BLaER1 treated with 17β-estradiol and CSF1 and Interleukin-3, amounts not matched to agents 10 nM and 100 nM (cell line): ENCODE measurements around the gene ARHGDIB.
A peak's percentile ranks its signal among the peaks of the same experiment; 100 is the strongest.

Experiments
- H3K27ac ChIP-seq, 11 experiments: shearing (Covaris generic); formaldehyde crosslinking; 2 replicates each; pipeline ENCODE4 v1.8.1; 2022
- H3K27me3 ChIP-seq, 11 experiments: shearing (Covaris generic); formaldehyde crosslinking; 2 replicates each; pipeline ENCODE4 v1.8.1; 2022
- H3K36me3 ChIP-seq, 11 experiments: shearing (Covaris generic); formaldehyde crosslinking; 2 replicates each; pipeline ENCODE4 v1.8.1; 2022
- H3K4me1 ChIP-seq, 10 experiments: shearing (Covaris generic); formaldehyde crosslinking; 2 replicates each; pipeline ENCODE4 v1.8.1; 2022
- H3K4me2 ChIP-seq, 11 experiments: shearing (Covaris generic); formaldehyde crosslinking; 2 replicates each; pipeline ENCODE4 v1.8.1; 2022
- H3K4me3 ChIP-seq, 10 experiments: shearing (Covaris generic); formaldehyde crosslinking; 2 replicates each; pipeline ENCODE4 v1.8.1; 2022
- H3K9ac ChIP-seq, 11 experiments: shearing (Covaris generic); formaldehyde crosslinking; 2 replicates each; pipeline ENCODE4 v1.8.1; 2022
- H3K9me3 ChIP-seq, 11 experiments: shearing (Covaris generic); formaldehyde crosslinking; replicated peaks in 1 of 11; 2 replicates each; pipeline ENCODE4 v1.8.1; 2022
- H4K20me1 ChIP-seq, 11 experiments: shearing (Covaris generic); formaldehyde crosslinking; 2 replicates each; pipeline ENCODE4 v1.8.1; 2022
- Cebpa-rat ChIP-seq, 11 experiments: shearing (Covaris generic); IDR thresholded peaks; 2 replicates each; pipeline ENCODE4 v1.8.1; 2022

The ARHGDIB gene

GRCh38 chr12:14928931-14929330 is 32.5 kb downstream of the ARHGDIB start:
- Histone ChIP-seq H3K4me3 (no peak overlapping the region), H3K4me1 (peaks cover 0 to 10% (median 0%) of the 10 kb centered on the region in 10 experiments; a peak in 7 of 20 replicates), H3K27ac (no peak overlapping the region), H3K27me3 (no peaks in the 10 kb centered on the region), H3K36me3 (peaks cover 20 to 67% (median 44%) of the 10 kb centered on the region in 11 experiments), H4K20me1 (no peaks in the 10 kb centered on the region), H3K9ac (no peak overlapping the region), H3K4me2 (no peak overlapping the region), H3K9me3 (no peaks in the 10 kb centered on the region)
- TF ChIP-seq Cebpa-rat (IDR thresholded peaks at IDR 0.05): no peak

GRCh38 chr12:14927267-14927666 is 34.1 kb downstream of the ARHGDIB start:
- TF ChIP-seq Cebpa-rat (IDR thresholded peaks at IDR 0.05): no peak
- H3K4me2 ChIP-seq: no peak overlapping the region
- H3K27me3 ChIP-seq: no peaks in the 10 kb centered on the region
- H3K27ac ChIP-seq: no peak overlapping the region
- peaks cover 9 to 57% (median 27%) of the 10 kb centered on the region in 11 experiments; a peak in 21 of 22 replicates for H3K36me3 ChIP-seq
- H3K4me1 ChIP-seq: peaks cover 0 to 10% (median 0%) of the 10 kb centered on the region in 10 experiments; a peak in 7 of 20 replicates
- H3K9ac ChIP-seq: no peak overlapping the region
- no peaks in the 10 kb centered on the region for H4K20me1 ChIP-seq
- no peak overlapping the region for H3K4me3 ChIP-seq
- peaks cover 0 to 6% (median 1%) of the 10 kb centered on the region in 11 experiments; a peak in 1 of 22 replicates for H3K9me3 ChIP-seq

- no peak overlapping the region for H3K4me2 ChIP-seq
- peaks cover 0 to 6% (median 3%) of the 10 kb centered on the region in 11 experiments; a peak in 1 of 22 replicates for H3K9me3 ChIP-seq
- H3K4me1 ChIP-seq: peaks cover 0 to 9% (median 6%) of the 10 kb centered on the region in 10 experiments; a peak in 8 of 20 replicates
- no peak for TF ChIP-seq Cebpa-rat (IDR thresholded peaks at IDR 0.05)
- no peak overlapping the region for H3K4me3 ChIP-seq
- no peak overlapping the region for H3K9ac ChIP-seq
- no peaks in the 10 kb centered on the region for H3K27me3 ChIP-seq
- peaks cover 19 to 51% (median 30%) of the 10 kb centered on the region in 11 experiments for H3K36me3 ChIP-seq
- H4K20me1 ChIP-seq: no peaks in the 10 kb centered on the region
- H3K27ac ChIP-seq: no peak overlapping the region
These were observed 36.9 kb downstream of the ARHGDIB start for GRCh38 chr12:14924541-14924940.

GRCh38 chr12:14923944-14924343 is 37.5 kb downstream of the ARHGDIB start:
- no peaks in the 10 kb centered on the region for H3K27me3 ChIP-seq
- H4K20me1 ChIP-seq: no peaks in the 10 kb centered on the region
- H3K9me3 ChIP-seq: peaks cover 0 to 6% (median 3%) of the 10 kb centered on the region in 11 experiments; a peak in 1 of 22 replicates
- H3K27ac ChIP-seq: no peak overlapping the region
- no peak for TF ChIP-seq Cebpa-rat (IDR thresholded peaks at IDR 0.05)
- H3K4me2 ChIP-seq: no peak overlapping the region
- peaks cover 25 to 51% (median 31%) of the 10 kb centered on the region in 11 experiments for H3K36me3 ChIP-seq
- H3K4me1 ChIP-seq: peaks cover 0 to 9% (median 6%) of the 10 kb centered on the region in 10 experiments; a peak in 8 of 20 replicates
- H3K4me3 ChIP-seq: no peak overlapping the region
- H3K9ac ChIP-seq: no peak overlapping the region

GRCh38 chr12:14921218-14921617 is 40.2 kb downstream of the ARHGDIB start:
- Histone ChIP-seq H3K9me3 (peaks cover 0 to 6% (median 4%) of the 10 kb centered on the region in 11 experiments; a peak in 2 of 22 replicates), H3K36me3 (peaks cover 48 to 60% (median 51%) of the 10 kb centered on the region in 11 experiments), H3K27ac (no peak overlapping the region), H3K9ac (no peak overlapping the region), H3K4me1 (peaks cover 0 to 9% (median 6%) of the 10 kb centered on the region in 10 experiments; a peak in 8 of 20 replicates), H3K4me2 (peak overlapping the region in 5 of 11 experiments; percentile 6 to 28 (median 16); a peak in 6 of 22 replicates), H3K27me3 (no peaks in the 10 kb centered on the region), H3K4me3 (no peak overlapping the region), H4K20me1 (no peaks in the 10 kb centered on the region)
- TF ChIP-seq Cebpa-rat (IDR thresholded peaks at IDR 0.05): no peak

DNA sequence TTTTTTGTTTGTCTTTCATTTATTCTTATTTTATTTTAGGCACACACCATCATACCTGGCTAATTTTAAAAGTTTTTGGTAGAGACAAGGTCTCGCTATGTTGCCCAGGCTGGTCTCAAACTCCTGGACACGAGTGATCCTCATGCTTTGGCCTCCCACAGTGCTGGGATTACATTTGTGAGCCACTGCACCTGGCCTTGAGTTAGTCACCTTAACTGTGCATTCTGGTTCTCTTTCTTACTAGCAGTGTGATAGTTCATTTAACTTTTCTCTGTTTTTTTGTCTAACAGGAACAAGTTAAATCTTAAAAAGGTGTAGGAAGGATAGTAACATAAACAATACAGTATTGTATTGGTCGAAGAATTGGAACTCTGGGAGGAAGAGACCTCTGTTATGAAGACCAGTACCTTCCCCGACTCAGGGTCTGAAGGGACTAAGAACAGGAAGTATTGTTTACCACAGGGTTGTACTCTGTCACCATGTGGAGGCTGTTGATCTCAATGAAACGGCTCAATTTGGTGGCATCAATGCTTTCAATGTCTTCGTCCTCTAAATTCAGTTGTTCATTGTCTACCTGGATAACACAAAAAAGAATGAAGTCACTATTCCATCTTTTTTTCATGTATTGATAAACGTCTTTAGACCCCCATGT is 40.8 kb downstream of the ARHGDIB start:
- H3K27ac ChIP-seq: no peak overlapping the region
- no peak overlapping the region for H3K4me3 ChIP-seq
- H3K27me3 ChIP-seq: no peaks in the 10 kb centered on the region
- no peak overlapping the region for H3K9ac ChIP-seq
- H3K4me2 ChIP-seq: peak overlapping the region in 5 of 11 experiments; percentile 6 to 28 (median 16); a peak in 6 of 22 replicates
- no peak for TF ChIP-seq Cebpa-rat (IDR thresholded peaks at IDR 0.05)
- H3K36me3 ChIP-seq: peaks cover 54 to 66% (median 57%) of the 10 kb centered on the region in 11 experiments
- H4K20me1 ChIP-seq: no peaks in the 10 kb centered on the region
- peaks cover 0 to 6% (median 4%) of the 10 kb centered on the region in 11 experiments; a peak in 2 of 22 replicates for H3K9me3 ChIP-seq
- peaks cover 0 to 9% (median 6%) of the 10 kb centered on the region in 10 experiments; a peak in 8 of 20 replicates for H3K4me1 ChIP-seq

GRCh38 chr12:14919455-14919854 is 41.9 kb downstream of the ARHGDIB start:
- H3K27ac ChIP-seq: no peak overlapping the region
- H3K27me3 ChIP-seq: no peaks in the 10 kb centered on the region
- H4K20me1 ChIP-seq: no peaks in the 10 kb centered on the region
- H3K9ac ChIP-seq: no peak overlapping the region
- H3K4me3 ChIP-seq: no peak overlapping the region
- H3K4me2 ChIP-seq: no peak overlapping the region
- H3K9me3 ChIP-seq: peaks cover 0 to 6% (median 4%) of the 10 kb centered on the region in 11 experiments; a peak in 2 of 22 replicates
- H3K4me1 ChIP-seq: peaks cover 0 to 9% (median 6%) of the 10 kb centered on the region in 10 experiments; a peak in 8 of 20 replicates
- no peak for TF ChIP-seq Cebpa-rat (IDR thresholded peaks at IDR 0.05)
- peaks cover 60 to 78% (median 67%) of the 10 kb centered on the region in 11 experiments for H3K36me3 ChIP-seq

GRCh38 chr12:14915736-14916135 is 45.7 kb downstream of the ARHGDIB start:
- Histone ChIP-seq H3K36me3 (peaks cover 74 to 97% (median 88%) of the 10 kb centered on the region in 11 experiments), H3K9me3 (peaks cover 0 to 12% (median 5%) of the 10 kb centered on the region in 11 experiments; a peak in 7 of 22 replicates), H4K20me1 (no peaks in the 10 kb centered on the region), H3K27ac (no peak overlapping the region), H3K4me3 (no peak overlapping the region), H3K4me2 (no peak overlapping the region), H3K27me3 (no peaks in the 10 kb centered on the region), H3K9ac (no peak overlapping the region), H3K4me1 (peaks cover 0 to 2% (median under 1%) of the 10 kb centered on the region in 10 experiments; a peak in 6 of 20 replicates)
- no peak for TF ChIP-seq Cebpa-rat (IDR thresholded peaks at IDR 0.05)

- Histone ChIP-seq H4K20me1 (no peaks in the 10 kb centered on the region), H3K4me3 (no peak overlapping the region), H3K4me1 (no peaks in the 10 kb centered on the region), H3K9me3 (peaks cover 0 to 12% (median 4%) of the 10 kb centered on the region in 11 experiments; a peak in 7 of 22 replicates), H3K36me3 (peaks cover 50 to 77% (median 67%) of the 10 kb centered on the region in 11 experiments), H3K27ac (no peak overlapping the region), H3K27me3 (no peaks in the 10 kb centered on the region), H3K4me2 (no peak overlapping the region), H3K9ac (no peak overlapping the region)
- TF ChIP-seq Cebpa-rat (IDR thresholded peaks at IDR 0.05): no peak
These were observed 48.0 kb downstream of the ARHGDIB start for GRCh38 chr12:14913381-14913781.
